GM06990 (cell line): Measurements from ENCODE around the gene ZNRF1.

Experiments used
- DNase-seq: peaks from one replicate; pipeline ENCODE4 v3.0.0-alpha.2; 2011; ENCODE audit not compliant: insufficient read length; ENCODE audit errors: extremely low read depth
- H3K27me3 ChIP-seq: replicated peaks from 2 replicates; pipeline ENCODE4 v1.6.0; 2011; ENCODE audit warnings: low read length; ENCODE audit not compliant: control insufficient read depth, insufficient read depth
- H3K36me3 ChIP-seq: 2 replicates; pipeline ENCODE4 v1.5.1; 2011; ENCODE audit warnings: low read length; ENCODE audit not compliant: control insufficient read depth, insufficient read depth
- H3K4me3 ChIP-seq: replicated peaks from 2 replicates; pipeline ENCODE4 v1.5.1; 2011; ENCODE audit warnings: low read depth, mild to moderate bottlenecking, control low read depth, low read length
- CTCF ChIP-seq: IDR thresholded peaks from 2 replicates; pipeline ENCODE4 v1.5.1; 2011; ENCODE audit warnings: low read length, control low read depth, mild to moderate bottlenecking, inconsistent platforms; ENCODE audit not compliant: insufficient read depth, poor library complexity, severe bottlenecking

The ZNRF1 gene

GRCh38 chr16:75097941-75098901 is 99.4 kb downstream of the ZNRF1 start:
- H3K4me3 ChIP-seq = no peak overlapping the region
- no peak for DNase-seq
- no peaks in the 10 kb centered on the region for H3K27me3 ChIP-seq
- peaks cover 4% of the 10 kb centered on the region for H3K36me3 ChIP-seq
- no peak for TF ChIP-seq CTCF

GRCh38 chr16:75099075-75099667 is 100.3 kb downstream of the ZNRF1 start:
- TF ChIP-seq CTCF = no peak
- no peak overlapping the region for H3K4me3 ChIP-seq
- peaks cover 4% of the 10 kb centered on the region for H3K36me3 ChIP-seq
- DNase-seq = no peak
- no peaks in the 10 kb centered on the region for H3K27me3 ChIP-seq

GRCh38 chr16:75099738-75100602 is 101.1 kb downstream of the ZNRF1 start:
- no peak for DNase-seq
- no peaks in the 10 kb centered on the region for H3K27me3 ChIP-seq
- no peak for TF ChIP-seq CTCF
- H3K36me3 ChIP-seq = peaks cover 4% of the 10 kb centered on the region
- H3K4me3 ChIP-seq = no peak overlapping the region

GRCh38 chr16:75100603-75100990 is 101.8 kb downstream of the ZNRF1 start:
- Histone ChIP-seq H3K36me3 (peaks cover 2% of the 10 kb centered on the region), H3K27me3 (no peaks in the 10 kb centered on the region), H3K4me3 (no peak overlapping the region)
- no peak for DNase-seq
- TF ChIP-seq CTCF = no peak

GRCh38 chr16:75101635-75102034 is 102.8 kb downstream of the ZNRF1 start:
- no peaks in the 10 kb centered on the region for H3K36me3 ChIP-seq
- no peaks in the 10 kb centered on the region for H3K27me3 ChIP-seq
- no peak for DNase-seq
- no peak overlapping the region for H3K4me3 ChIP-seq
- no peak for TF ChIP-seq CTCF
